ENCODE measurements around the gene PAFAH1B2. TPM values are rescaled to one million over a fixed set of nuclear protein-coding genes. Genes with fewer than 3 reads are reported as not detected.

Gene PAFAH1B2
- total RNA-seq, 1 experiment from 2014 or later, result 154 TPM

GRCh38 chr11:117175104-117175503 is 31.0 kb downstream of the PAFAH1B2 start:
- ATAC-seq (no peak), DNase-seq (ENCODE audit: low read depth, low spot score) (no peak)
- H3K79me2 ChIP-seq (ENCODE audit: insufficient read depth, low read length), result 0 out of 2 replicates have a peak, but pooled peaks cover 6% of the 10 kb centered on the region
- no peaks in the 10 kb centered on the region for H3K9me3 ChIP-seq (ENCODE audit: control insufficient read depth in 1 of 2, insufficient read depth in 1 of 2, low read depth in 1 of 2, low read length in 2 of 2)
- ChIA-PET CTCF (no interaction called here), POLR2A (no interaction called here), RAD21 (ENCODE audit: low non-redundant PET in 1 of 2, low total read pairs in 2 of 2, uncharacterized antibody in 2 of 2, unreplicated experiment in 2 of 2) (no interaction called here)
- intact Hi-C loops (cut with micrococcal nuclease), result no loop called here
- peaks cover 0 to 7% of the 10 kb centered on the region in 2 experiments; a peak in 1 of 4 replicates for H3K36me3 ChIP-seq (ENCODE audit: control insufficient read depth in 1 of 2, insufficient read depth in 2 of 2, low read length in 2 of 2)
- no peaks in the 10 kb centered on the region for H3K27me3 ChIP-seq (ENCODE audit: insufficient read depth, low read length)
- peak overlapping the region; percentile 60; the same call in 1 of the 2 replicates for H3K27ac ChIP-seq (ENCODE audit: low read depth, low read length)
- no peak overlapping the region for H3K4me3 ChIP-seq (replicated peaks in 1 of 2; ENCODE audit: low read depth in 1 of 2, low read length in 2 of 2)
- H3K9ac ChIP-seq (ENCODE audit: low read length), result peak overlapping the region; percentile 48
- TF ChIP-seq JUND (IDR thresholded peaks at IDR 0.05) (no peak), YY1 (IDR thresholded peaks at IDR 0.05; ENCODE audit: extremely low read depth, insufficient replicate concordance, low read depth, low read length) (no peak), ZNF274 (IDR thresholded peaks at IDR 0.05; ENCODE audit: low read depth, low read length) (no peak), ZFX (IDR thresholded peaks at IDR 0.05) (no peak), TCF7L2 (IDR thresholded peaks at IDR 0.05; ENCODE audit: borderline replicate concordance, extremely low read depth, insufficient read depth, insufficient read length) (no peak), SP1 (IDR thresholded peaks at IDR 0.05; ENCODE audit: low read depth) (no peak), EGR1 (IDR thresholded peaks at IDR 0.05; ENCODE audit: low read depth) (no peak), ELF1 (IDR thresholded peaks at IDR 0.05; ENCODE audit: borderline replicate concordance, low read depth) (no peak), ZBTB33 (IDR thresholded peaks at IDR 0.05; ENCODE audit: extremely low read depth, insufficient replicate concordance, low read length) (no peak), EZH2phosphoT487 (IDR thresholded peaks at IDR 0.05; ENCODE audit: borderline replicate concordance) (no peak), ATF3 (IDR thresholded peaks at IDR 0.05) (no peak), SIN3A (IDR thresholded peaks at IDR 0.05; ENCODE audit: low read depth) (no peak), SRF (IDR thresholded peaks at IDR 0.05; ENCODE audit: low read depth) (no peak), POLR2AphosphoS5 (IDR thresholded peaks at IDR 0.05; ENCODE audit: low read depth, low read length) (no peak), CEBPB (IDR thresholded peaks at IDR 0.05; ENCODE audit: low read depth) (no peak), CTCF (IDR thresholded peaks at IDR 0.05 in 2 of 3, conservative IDR thresholded peaks at IDR 0.05 in 1 of 3; ENCODE audit: borderline replicate concordance in 1 of 3, insufficient read depth in 1 of 3, low read depth in 2 of 3, low read length in 2 of 3) (no peak), MAX (IDR thresholded peaks at IDR 0.05) (no peak), REST (IDR thresholded peaks at IDR 0.05; ENCODE audit: low read depth) (no peak)
- BruUV-seq (replicated peaks), result no TSS peak
- peaks cover 33 to 71% of the 10 kb centered on the region in 2 experiments for H3K4me1 ChIP-seq (ENCODE audit: control insufficient read depth in 1 of 2, insufficient read depth in 2 of 2, low read length in 2 of 2)
- H3K4me2 ChIP-seq (ENCODE audit: low read length), result peak overlapping the region; percentile 74
- H2AFZ ChIP-seq (ENCODE audit: low read depth, low read length, poor library complexity, severe bottlenecking), result no peak overlapping the region
- H3K9me2 ChIP-seq (ENCODE audit: insufficient read depth), result no peaks in the 10 kb centered on the region
- H4K20me1 ChIP-seq (ENCODE audit: insufficient read depth), result no peaks in the 10 kb centered on the region

Measured in HCT116 (cell line).